CD14-positive monocyte (primary cell): ENCODE data around the gene HPSE2. TPM values are rescaled to one million over a fixed set of nuclear protein-coding genes. Genes with fewer than 3 reads are reported as not detected.

Source experiments
- DNase-seq, 3 donors: peaks; one replicate each; pipeline ENCODE4 v3.0.0-alpha.2; 2011 to 2022
- H2AFZ ChIP-seq: 2 replicates; pipeline ENCODE4 v1.6.0; 2012; ENCODE audit warnings: mild to moderate bottlenecking, low read depth, low read length, inconsistent platforms; ENCODE audit not compliant: insufficient read depth, poor library complexity, severe bottlenecking
- H3K27ac ChIP-seq, 2 donors: 1 replicate in 1 of 2; 2 replicates in 1 of 2; pipeline ENCODE4 v1.5.1; 2012 to 2013; ENCODE audit warnings: low read length in 2 of 2, control low read depth in 1 of 2, inconsistent platforms in 1 of 2, low read depth in 1 of 2, mild to moderate bottlenecking in 1 of 2
- H3K27me3 ChIP-seq, 2 donors: one replicate each; pipeline versions ENCODE4 v1.6.0 to v1.6.1; 2011 to 2013; ENCODE audit warnings: low read length in 2 of 2; ENCODE audit not compliant: control insufficient read depth in 2 of 2, insufficient read depth in 2 of 2
- H3K36me3 ChIP-seq, 2 donors: replicated peaks in 1 of 2; 1 replicate in 1 of 2; 2 replicates in 1 of 2; pipeline versions ENCODE4 v1.5.1 to v1.6.1; 2012 to 2013; ENCODE audit warnings: low read length in 2 of 2, control low read depth in 1 of 2, inconsistent platforms in 1 of 2, mild to moderate bottlenecking in 1 of 2; ENCODE audit not compliant: insufficient read depth in 2 of 2, control insufficient read depth in 1 of 2
- H3K4me1 ChIP-seq, 2 donors: 1 replicate in 1 of 2; 2 replicates in 1 of 2; pipeline versions ENCODE4 v1.5.1 to v1.6.1; 2012 to 2013; ENCODE audit warnings: low read length in 2 of 2, control low read depth in 1 of 2, inconsistent platforms in 1 of 2, mild to moderate bottlenecking in 1 of 2, moderate library complexity in 1 of 2; ENCODE audit not compliant: insufficient read depth in 2 of 2, control insufficient read depth in 1 of 2
- H3K4me2 ChIP-seq: replicated peaks from 2 replicates; pipeline ENCODE3; 2012; ENCODE audit warnings: low read length, moderate library complexity, mild to moderate bottlenecking; ENCODE audit not compliant: poor library complexity, severe bottlenecking; ENCODE audit errors: extremely low read depth
- H3K4me3 ChIP-seq, 3 experiments: fragments of 200-600 bp in 1 of 3; sonication (generic) in 1 of 3; replicated peaks in 1 of 3; 1 replicate in 2 of 3; 2 replicates in 1 of 3; pipeline ENCODE4 v1.5.1; 2011 to 2013; ENCODE audit warnings: low read length in 3 of 3, mild to moderate bottlenecking in 3 of 3, control low read depth in 2 of 3, low read depth in 2 of 3, inconsistent platforms in 1 of 3, moderate library complexity in 1 of 3
- H3K79me2 ChIP-seq: 2 replicates; pipeline ENCODE4 v1.6.0; 2012; ENCODE audit warnings: mild to moderate bottlenecking, control low read depth, inconsistent platforms, low read length, moderate library complexity; ENCODE audit not compliant: insufficient read depth
- H3K9ac ChIP-seq: 2 replicates; pipeline ENCODE4 v1.6.0; 2017; ENCODE audit warnings: low read length, mild to moderate bottlenecking; ENCODE audit not compliant: insufficient read depth, poor library complexity, severe bottlenecking
- H3K9me3 ChIP-seq, 2 donors: replicated peaks in 1 of 2; 1 replicate in 1 of 2; 2 replicates in 1 of 2; pipeline versions ENCODE4 v1.5.1 to v1.6.1; 2012 to 2013; ENCODE audit warnings: low read length in 2 of 2, control low read depth in 1 of 2; ENCODE audit not compliant: control insufficient read depth in 1 of 2, insufficient read depth in 1 of 2
- H4K20me1 ChIP-seq: 2 replicates; pipeline ENCODE4 v1.6.0; 2012; ENCODE audit warnings: mild to moderate bottlenecking, low read length, control low read depth, moderate library complexity; ENCODE audit not compliant: insufficient read depth
- H3K27ac Mint-ChIP-seq, 7 donors: one replicate each; pipeline ENCODE4 v1.8.0; 2020; ENCODE audit warnings: mild to moderate bottlenecking in 7 of 7, mixed read lengths in 7 of 7, moderate library complexity in 6 of 7, inconsistent platforms in 2 of 7
- H3K27me3 Mint-ChIP-seq, 3 donors: one replicate each; pipeline ENCODE4 v1.8.0; 2021 to 2022; ENCODE audit warnings: low read depth in 3 of 3, mild to moderate bottlenecking in 3 of 3, mixed read lengths in 3 of 3, moderate library complexity in 3 of 3, inconsistent platforms in 1 of 3
- H3K36me3 Mint-ChIP-seq, 2 donors: one replicate each; pipeline ENCODE4 v1.8.0; 2020; ENCODE audit warnings: mixed read lengths in 2 of 2, inconsistent platforms in 1 of 2, mild to moderate bottlenecking in 1 of 2
- H3K4me1 Mint-ChIP-seq: one replicate; pipeline ENCODE4 v1.8.0; 2020; ENCODE audit warnings: mild to moderate bottlenecking, mixed read lengths
- H3K4me3 Mint-ChIP-seq, 2 donors: one replicate each; pipeline ENCODE4 v1.8.0; 2020; ENCODE audit warnings: mild to moderate bottlenecking in 2 of 2, mixed read lengths in 2 of 2, moderate library complexity in 1 of 2
- H3K9me3 Mint-ChIP-seq, 7 donors: one replicate each; pipeline ENCODE4 v1.8.0; 2020 to 2022; ENCODE audit warnings: mixed read lengths in 7 of 7, mild to moderate bottlenecking in 6 of 7, moderate library complexity in 6 of 7, inconsistent platforms in 2 of 7
- CTCF ChIP-seq: fragments of 200-600 bp; IDR thresholded peaks from one replicate; pipeline ENCODE4 v1.8.0; 2022; ENCODE audit warnings: antibody characterized with exemption, mild to moderate bottlenecking
- WGBS: methylation state at CpG from one replicate; pipeline ENCODE4 v1.1.5; 2013; ENCODE audit warnings: missing lambda C conversion rate; ENCODE audit not compliant: insufficient coverage; 5-methylcytosine and 5-hydroxymethylcytosine counted together
- intact Hi-C, 2 donors: fragments of 100-400 bp; cut with micrococcal nuclease; formaldehyde crosslinking; loops; one replicate each; pipeline versions ENCODE4 v1.15.0 to v1.15.1; 2023
- polyA plus RNA-seq, 3 donors: library from polyadenylated mRNA; depleted of rRNA in 1 of 3; unstranded in 2 of 3; stranded (reverse) in 1 of 3; fragments of 300-500 nt in 2 of 3; fragments of >200 nt in 1 of 3; fragmentation: Illumina TruSeq in 2 of 3; gene quantifications; 1 replicate in 2 of 3; 2 replicates in 1 of 3; pipeline ENCODE4 v1.2.3, GENCODE V29; 2012 to 2021

Gene HPSE2
- polyA plus RNA-seq, 3 donors, result not detected

- Mint-ChIP-seq H3K9me3 (peaks cover 0 to 3% (median 1%) of the 10 kb centered on the region in 7 donors), H3K4me3 (no peak overlapping the region), H3K36me3 (no peaks in the 10 kb centered on the region), H3K27me3 (no peaks in the 10 kb centered on the region), H3K4me1 (no peaks in the 10 kb centered on the region), H3K27ac (no peak overlapping the region)
- intact Hi-C loops, result no loop called here
- H2AFZ ChIP-seq, result no peak overlapping the region
- TF ChIP-seq CTCF, result no peak
- no peak overlapping the region for H3K27ac ChIP-seq
- H3K9me3 ChIP-seq, result no peaks in the 10 kb centered on the region
- no peaks in the 10 kb centered on the region for H4K20me1 ChIP-seq
- H3K36me3 ChIP-seq, result no peaks in the 10 kb centered on the region
- H3K27me3 ChIP-seq, result no peaks in the 10 kb centered on the region
- no peak overlapping the region for H3K4me3 ChIP-seq
- H3K79me2 ChIP-seq, result no peaks in the 10 kb centered on the region
- H3K4me1 ChIP-seq, result no peaks in the 10 kb centered on the region
- H3K4me2 ChIP-seq, result no peak overlapping the region
- no peak for DNase-seq
- H3K9ac ChIP-seq, result no peak overlapping the region
- WGBS, result no CpG with 5 or more reads among the region's 1 CpG
Observed at GRCh38 chr10:98924526-98924925, 311.1 kb downstream of the HPSE2 start.

- H3K36me3 ChIP-seq, result no peaks in the 10 kb centered on the region
- no peaks in the 10 kb centered on the region for H3K9me3 ChIP-seq
- H3K36me3 Mint-ChIP-seq, result no peaks in the 10 kb centered on the region
- intact Hi-C loops, result no loop called here
- no peak overlapping the region for H2AFZ ChIP-seq
- no peak overlapping the region for H3K27ac Mint-ChIP-seq
- H4K20me1 ChIP-seq, result no peaks in the 10 kb centered on the region
- no peak for TF ChIP-seq CTCF
- no peak overlapping the region for H3K27ac ChIP-seq
- no peak overlapping the region for H3K4me3 Mint-ChIP-seq
- peaks cover 0 to 2% (median 0%) of the 10 kb centered on the region in 7 donors for H3K9me3 Mint-ChIP-seq
- no peaks in the 10 kb centered on the region for H3K4me1 Mint-ChIP-seq
- no peak overlapping the region for H3K9ac ChIP-seq
- WGBS, result 83% methylated on average over 1 of the region's 2 CpGs
- no peak overlapping the region for H3K4me2 ChIP-seq
- H3K27me3 ChIP-seq, result no peaks in the 10 kb centered on the region
- H3K27me3 Mint-ChIP-seq, result no peaks in the 10 kb centered on the region
- no peaks in the 10 kb centered on the region for H3K4me1 ChIP-seq
- H3K4me3 ChIP-seq, result no peak overlapping the region
- no peaks in the 10 kb centered on the region for H3K79me2 ChIP-seq
- no peak for DNase-seq
Observed at GRCh38 chr10:98921316-98921715, 314.3 kb downstream of the HPSE2 start.
